RWPE1 (cell line): Measurements from ENCODE around the gene BCL11A.

ENCODE experiments used
- CTCF ChIA-PET: fragments of 350-600 bp; sonication (Branson Sonifier 250); formaldehyde crosslinking; extraction: SDS; loops from one replicate; lab custom pipeline; 2021; lab: Yijun Ruan, JAX
- POLR2A ChIA-PET: fragments of 400-600 bp; formaldehyde crosslinking; extraction: SDS; loops from one replicate; lab custom pipeline; 2020; ENCODE audit warnings: antibody characterized with exemption; ENCODE audit not compliant: low non-redundant PET; lab: Yijun Ruan, JAX
- DNase-seq: peaks from one replicate; pipeline ENCODE4 v3.0.0; 2012; ENCODE audit warnings: low spot score
- H3K27ac ChIP-seq: fragments of 450-650 bp; 2 replicates; pipeline ENCODE4 v1.5.1; 2017
- TF ChIP-seq, protein P1 (sequence below): fragments of 450-650 bp; conservative IDR thresholded peaks from 2 replicates; pipeline ENCODE4 v1.5.1; 2017; ENCODE audit warnings: low read depth, mild to moderate bottlenecking

BCL11A gene

DNA sequence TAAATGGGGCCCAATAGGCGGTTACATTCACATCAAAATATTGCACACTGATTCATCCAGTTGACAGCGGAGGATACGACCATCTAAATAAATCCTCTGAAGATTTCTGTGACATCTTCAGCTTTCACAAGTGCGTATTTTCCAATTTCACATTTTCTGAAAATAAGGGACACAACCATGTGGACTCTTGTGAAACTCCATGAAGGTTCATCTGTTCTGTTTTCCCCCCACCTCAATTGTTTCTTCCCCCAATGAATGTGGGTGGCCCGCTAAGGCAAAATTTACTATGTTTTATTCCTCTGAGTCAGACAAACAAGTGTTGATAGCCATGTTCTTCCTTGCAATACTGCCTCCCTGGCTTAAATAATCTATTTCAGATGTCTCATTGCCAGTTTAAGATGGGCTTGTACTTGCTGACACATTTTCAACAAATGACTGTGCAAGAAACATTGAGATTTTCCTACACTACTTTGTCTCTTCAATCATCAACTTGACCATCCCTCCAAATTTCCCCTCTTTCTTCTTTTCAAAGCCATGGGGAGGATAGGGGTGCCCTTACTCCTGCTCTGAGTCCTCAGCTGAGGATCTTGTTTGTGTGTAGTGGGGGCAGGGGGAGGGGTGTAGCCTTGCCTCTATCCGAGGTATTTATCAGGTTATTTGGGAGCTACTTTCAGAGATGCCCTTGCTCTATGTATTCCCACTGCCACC is 78.2 kb downstream of the BCL11A start:
- ChIA-PET POLR2A (no interaction called here), CTCF (no interaction called here)
- TF ChIP-seq, protein P1, sequence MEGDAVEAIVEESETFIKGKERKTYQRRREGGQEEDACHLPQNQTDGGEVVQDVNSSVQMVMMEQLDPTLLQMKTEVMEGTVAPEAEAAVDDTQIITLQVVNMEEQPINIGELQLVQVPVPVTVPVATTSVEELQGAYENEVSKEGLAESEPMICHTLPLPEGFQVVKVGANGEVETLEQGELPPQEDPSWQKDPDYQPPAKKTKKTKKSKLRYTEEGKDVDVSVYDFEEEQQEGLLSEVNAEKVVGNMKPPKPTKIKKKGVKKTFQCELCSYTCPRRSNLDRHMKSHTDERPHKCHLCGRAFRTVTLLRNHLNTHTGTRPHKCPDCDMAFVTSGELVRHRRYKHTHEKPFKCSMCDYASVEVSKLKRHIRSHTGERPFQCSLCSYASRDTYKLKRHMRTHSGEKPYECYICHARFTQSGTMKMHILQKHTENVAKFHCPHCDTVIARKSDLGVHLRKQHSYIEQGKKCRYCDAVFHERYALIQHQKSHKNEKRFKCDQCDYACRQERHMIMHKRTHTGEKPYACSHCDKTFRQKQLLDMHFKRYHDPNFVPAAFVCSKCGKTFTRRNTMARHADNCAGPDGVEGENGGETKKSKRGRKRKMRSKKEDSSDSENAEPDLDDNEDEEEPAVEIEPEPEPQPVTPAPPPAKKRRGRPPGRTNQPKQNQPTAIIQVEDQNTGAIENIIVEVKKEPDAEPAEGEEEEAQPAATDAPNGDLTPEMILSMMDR = no peak
- no peak overlapping the region for H3K27ac ChIP-seq
- DNase-seq = no peak

DNA sequence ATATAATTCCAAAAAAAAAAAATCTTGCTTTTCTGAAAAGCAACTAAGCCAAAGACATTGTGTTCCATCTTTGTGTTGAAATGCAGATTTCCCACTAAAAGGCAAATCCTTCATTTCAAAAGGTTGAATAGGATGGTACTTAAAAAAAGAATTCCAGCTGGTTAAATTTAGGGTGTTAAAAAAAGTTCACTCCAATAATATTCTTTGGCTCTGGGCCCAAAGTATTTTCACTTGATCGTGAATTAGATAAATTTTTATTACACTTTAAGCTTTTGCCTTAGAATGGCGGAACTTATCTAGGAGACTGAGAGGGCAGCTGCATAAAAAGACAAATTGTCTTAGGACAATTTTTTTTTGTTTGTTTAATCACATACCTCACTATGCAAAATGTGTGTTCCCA is 79.2 kb downstream of the BCL11A start:
- TF ChIP-seq, protein P1 = no peak
- H3K27ac ChIP-seq = no peak overlapping the region
- DNase-seq = no peak
- ChIA-PET CTCF (no interaction called here), POLR2A (no interaction called here)

DNA sequence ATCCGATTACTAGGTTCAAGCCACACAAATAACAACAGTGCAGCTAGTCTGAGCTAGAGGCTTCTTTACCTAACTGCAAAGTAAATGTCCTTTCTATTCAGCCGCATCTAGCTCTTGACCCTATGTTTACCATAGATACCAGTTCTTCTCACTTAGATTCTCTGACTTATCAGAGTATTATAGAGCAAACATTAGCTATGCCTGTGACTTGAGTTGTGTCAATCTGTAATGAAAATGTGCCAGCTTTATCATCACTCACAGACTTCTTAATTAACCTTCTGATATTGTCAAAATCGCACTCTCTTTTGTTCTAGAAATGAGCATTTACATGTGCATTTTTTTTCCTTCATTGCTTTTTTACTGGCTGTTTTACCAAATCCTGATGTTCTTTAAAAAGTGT is 79.9 kb downstream of the BCL11A start:
- TF ChIP-seq, protein P1 = no peak
- no peak overlapping the region for H3K27ac ChIP-seq
- CTCF ChIA-PET = interaction anchor here (0.7 kb wide), 1 partner anchor 57 kb away, joined by 3 read pairs; no protein-coding TSS in a partner anchor
- DNase-seq = no peak
- POLR2A ChIA-PET = no interaction called here

DNA sequence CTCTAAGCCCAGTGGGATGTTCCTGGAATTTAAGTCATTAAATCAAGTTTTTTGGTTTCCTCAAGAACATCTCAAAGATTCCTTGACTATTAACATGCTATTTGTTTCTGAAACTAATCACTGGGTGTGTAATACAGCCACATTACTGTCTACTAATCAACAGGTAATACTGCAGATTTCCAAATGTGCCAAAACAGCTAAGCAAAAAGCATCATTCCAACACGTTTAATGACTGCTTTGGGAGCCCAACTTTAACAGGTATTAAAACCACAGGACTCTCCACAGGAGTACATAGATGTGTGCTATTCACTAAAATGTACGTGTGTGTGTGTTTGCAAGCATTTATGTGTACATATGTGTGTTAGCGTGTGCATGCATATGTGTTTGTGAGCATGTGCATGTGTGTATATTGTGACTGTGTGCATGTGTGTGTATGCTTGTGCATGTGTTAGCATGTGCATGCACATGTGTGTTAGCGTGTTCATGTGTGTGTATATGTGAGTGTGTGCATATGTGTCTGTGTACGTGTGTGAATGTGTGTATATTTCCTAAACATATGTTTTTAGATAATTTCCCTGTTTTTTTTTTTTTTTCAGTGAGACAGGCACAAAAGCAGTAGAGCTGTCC is 80.7 kb downstream of the BCL11A start:
- TF ChIP-seq, protein P1 = no peak
- CTCF ChIA-PET = no interaction called here
- H3K27ac ChIP-seq = no peak overlapping the region
- no peak for DNase-seq
- POLR2A ChIA-PET = no interaction called here

DNA sequence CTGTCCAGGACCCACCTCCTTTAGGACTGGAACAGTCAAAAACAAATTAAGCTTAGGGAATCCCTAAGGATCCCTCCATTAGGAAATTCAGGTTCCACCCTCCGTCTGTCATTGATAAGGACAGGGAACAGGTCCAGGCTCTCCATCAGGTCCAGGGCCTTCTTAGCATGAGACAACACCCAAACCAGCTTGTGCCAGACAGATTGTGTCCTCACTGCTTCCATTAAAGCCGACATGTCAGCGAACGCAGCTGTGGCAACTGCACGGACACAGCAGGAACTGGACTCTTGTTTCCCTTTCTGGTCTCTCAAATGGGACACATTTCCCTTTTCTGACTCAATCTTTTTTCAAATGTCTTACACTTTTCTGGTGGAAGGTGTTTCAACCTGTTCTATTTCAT is 81.4 kb downstream of the BCL11A start:
- POLR2A ChIA-PET = no interaction called here

DNA sequence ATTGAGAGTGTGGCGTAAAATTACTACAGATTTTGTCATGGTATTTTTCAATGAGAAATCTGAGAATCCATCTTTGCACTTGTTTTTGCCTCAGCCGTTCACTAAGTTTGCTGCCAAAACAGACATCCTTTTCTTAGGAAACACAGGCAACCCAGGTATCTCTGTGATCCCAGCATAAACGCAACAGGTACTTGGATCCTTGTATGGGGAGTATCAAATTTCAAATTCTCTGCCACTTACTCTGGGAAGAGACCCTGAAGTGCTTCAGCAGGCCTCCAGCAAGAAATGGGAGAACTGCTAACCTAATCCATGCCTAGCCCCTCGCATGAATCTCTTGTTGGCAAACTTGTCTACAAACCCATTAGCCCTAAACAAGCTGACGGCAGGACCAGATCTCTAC is 83.1 kb downstream of the BCL11A start:
- POLR2A ChIA-PET = no interaction called here
- no peak for DNase-seq
- TF ChIP-seq, protein P1 = no peak
- no peak overlapping the region for H3K27ac ChIP-seq
- CTCF ChIA-PET = interaction anchor here (0.6 kb wide), 1 partner anchor 41 kb away, joined by 3 read pairs; no protein-coding TSS in a partner anchor

More for the DNA sequence above, 81.4 kb downstream of the BCL11A start:
- TF ChIP-seq, protein P1 = no peak
- no peak for DNase-seq
- no peak overlapping the region for H3K27ac ChIP-seq
- CTCF ChIA-PET = interaction anchor here (0.6 kb wide), 1 partner anchor 1024 kb away, joined by 3 read pairs; no protein-coding TSS in a partner anchor
